Raji (cell line): Measurements from ENCODE around the gene TBC1D3B.

ENCODE experiments used
- POLR2A ChIP-seq: IDR thresholded peaks from 2 replicates; pipeline ENCODE4 v1.6.1; 2011; ENCODE audit warnings: low read depth, low read length, control low read depth; ENCODE audit not compliant: insufficient read depth

The TBC1D3B gene

DNA sequence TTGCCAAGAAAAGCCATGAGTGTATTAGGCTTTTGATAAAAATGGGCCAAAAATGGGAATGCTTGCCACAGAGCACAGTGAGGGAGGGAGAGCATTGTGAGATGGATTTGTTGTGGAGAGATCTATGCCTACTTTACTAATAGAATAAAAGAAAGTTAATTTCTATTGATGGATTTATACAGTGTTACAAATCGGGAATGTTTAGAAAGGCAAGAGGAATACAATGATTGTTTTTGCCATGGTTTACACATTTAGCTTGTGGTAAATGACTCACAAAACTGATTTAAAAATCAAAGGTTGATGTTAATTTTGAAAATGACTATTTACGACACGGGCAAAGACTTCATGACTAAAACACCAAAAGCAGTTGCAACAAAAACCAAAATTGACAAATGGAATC lies 56.2 kb downstream of the TBC1D3B start:
- no peak for TF ChIP-seq POLR2A

DNA sequence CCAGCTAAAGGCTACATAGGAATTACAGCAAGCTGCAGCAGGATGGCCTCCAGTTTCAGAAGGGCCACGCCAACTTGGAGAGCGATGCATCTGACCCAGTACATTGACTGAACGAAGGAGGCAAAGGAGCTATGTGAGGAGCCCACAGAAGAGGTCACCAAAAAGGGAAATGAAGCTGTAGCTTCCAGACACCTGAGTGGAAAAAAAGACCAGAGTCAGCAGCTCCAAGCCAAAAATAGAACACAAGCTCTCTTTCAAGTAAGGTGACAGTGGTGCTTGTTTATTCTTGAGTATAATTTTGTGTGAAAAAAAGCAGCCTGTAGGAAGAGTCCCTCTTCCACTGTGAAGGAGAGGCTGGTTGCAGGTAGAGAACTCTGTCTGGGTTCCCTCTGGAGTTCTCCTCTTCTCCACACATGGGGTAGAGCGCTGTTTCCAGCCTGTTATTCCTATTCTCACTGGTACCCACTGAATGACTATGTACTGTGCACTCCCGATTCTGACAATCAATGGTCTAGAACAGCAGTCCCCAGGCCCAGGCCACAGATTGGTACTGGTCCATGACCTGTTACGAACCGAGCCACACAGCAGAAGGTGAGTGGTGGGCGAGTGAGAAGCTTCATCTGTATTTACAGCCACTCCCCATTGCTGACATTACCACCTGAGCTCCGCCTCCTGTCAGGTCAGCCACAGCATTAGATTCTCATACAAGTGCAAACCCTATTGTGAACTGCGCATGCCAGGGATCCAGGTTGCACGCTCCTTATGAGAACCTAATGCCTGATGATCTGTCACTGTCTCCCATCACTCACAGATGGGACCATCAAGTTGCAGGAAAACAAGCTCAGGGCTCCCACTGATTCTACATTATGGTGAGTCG lies 57.7 kb downstream of the TBC1D3B start:
- TF ChIP-seq POLR2A: no peak

DNA sequence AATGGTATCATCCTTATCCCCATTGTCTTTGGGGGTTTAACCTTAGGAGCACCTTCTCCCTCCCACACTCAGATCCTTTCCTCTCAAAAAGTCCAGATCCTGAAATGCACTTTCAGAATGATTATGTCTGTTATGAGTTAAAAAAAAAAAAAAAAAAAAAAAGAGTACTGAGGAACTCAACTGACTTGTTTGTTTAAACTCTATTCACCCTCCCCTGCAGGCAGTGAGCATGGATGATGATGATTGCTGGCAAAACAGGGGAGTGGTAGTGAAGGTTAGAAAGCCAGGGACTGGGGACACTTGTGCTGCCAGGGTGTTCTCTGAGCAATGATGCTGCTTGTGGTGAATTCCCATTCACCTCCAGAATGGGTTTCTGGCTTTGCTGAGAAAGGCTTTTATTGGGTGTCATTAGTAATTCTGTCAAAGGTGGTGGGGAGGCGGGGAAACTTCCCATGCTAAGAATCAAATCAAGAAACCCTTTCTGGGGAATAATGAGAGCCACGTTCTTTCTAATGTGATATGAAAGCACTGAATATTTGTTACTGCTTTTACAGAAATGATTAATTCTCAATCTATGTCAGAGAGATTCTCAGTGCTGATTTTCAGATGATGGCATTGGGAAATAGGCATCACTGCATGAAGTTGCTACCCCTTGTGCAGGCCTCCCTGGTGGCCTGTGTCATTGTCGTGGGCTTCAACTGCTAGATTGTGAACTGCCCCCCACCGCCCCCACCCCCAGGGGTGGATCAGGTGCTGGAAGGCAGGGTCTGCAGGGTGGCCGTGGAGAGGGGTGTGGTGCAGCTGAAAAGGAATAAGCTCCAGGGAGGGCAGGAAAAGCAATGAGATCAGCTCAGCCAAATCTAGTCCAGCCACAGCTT lies 58.7 kb downstream of the TBC1D3B start:
- TF ChIP-seq POLR2A: no peak
